ENCODE measurements around the gene C1QTNF8. TPM values are rescaled to one million over a fixed set of nuclear protein-coding genes. Genes with fewer than 3 reads are reported as not detected.

C1QTNF8 gene
- total and polyA plus RNA-seq, 2 of the 13 experiments (the other 11 are each of a cell fraction or from before 2014, with no cell fraction given), result 0.09 TPM; not detected in 1

- TF ChIP-seq HOXA7 (CRISPR knock-in tag; IDR thresholded peaks at IDR 0.05) (no peak), ESRRA (CRISPR knock-in tag; IDR thresholded peaks at IDR 0.05; ENCODE audit: low read depth) (0 out of 2 replicates have a peak, but pooled peaks have one; percentile 36), NAIF1 (CRISPR knock-in tag; IDR thresholded peaks at IDR 0.05; ENCODE audit: borderline replicate concordance) (0 out of 2 replicates have a peak, but pooled peaks have one; percentile 36), ZFP90 (CRISPR knock-in tag; IDR thresholded peaks at IDR 0.05; ENCODE audit: borderline replicate concordance) (no peak), SNAPC2 (CRISPR knock-in tag; IDR thresholded peaks at IDR 0.05) (peak; percentile 51; the same call in 1 of the 2 replicates), HES4 (CRISPR knock-in tag; IDR thresholded peaks at IDR 0.05; ENCODE audit: borderline replicate concordance) (no peak), NFKB2 (CRISPR knock-in tag; IDR thresholded peaks at IDR 0.05; ENCODE audit: borderline replicate concordance) (peak; percentile 72), ZNF780A (CRISPR knock-in tag; IDR thresholded peaks at IDR 0.05) (0 out of 2 replicates have a peak, but pooled peaks have one; percentile 69), MYC (CRISPR knock-in tag; IDR thresholded peaks at IDR 0.05; ENCODE audit: borderline replicate concordance) (peak; percentile 88), ZNF891 (CRISPR knock-in tag; IDR thresholded peaks at IDR 0.05) (no peak), LRRFIP1 (CRISPR knock-in tag; conservative IDR thresholded peaks at IDR 0.05) (no peak), ZNF775 (CRISPR knock-in tag; IDR thresholded peaks at IDR 0.05; ENCODE audit: borderline replicate concordance) (no peak), RBFOX2 (IDR thresholded peaks at IDR 0.05; ENCODE audit: low read depth, low read length) (peak; percentile 56), RARA (CRISPR knock-in tag; IDR thresholded peaks at IDR 0.05) (peak; percentile 94), KLF11 (CRISPR knock-in tag; IDR thresholded peaks at IDR 0.05) (peak; percentile 86), ZNF468 (CRISPR knock-in tag; IDR thresholded peaks at IDR 0.05) (0 out of 2 replicates have a peak, but pooled peaks have one; percentile 15), E2F2 (CRISPR knock-in tag; IDR thresholded peaks at IDR 0.05; ENCODE audit: borderline replicate concordance) (peak; percentile 85; the same call in 1 of the 2 replicates), ZBTB33 (CRISPR knock-in tag; IDR thresholded peaks at IDR 0.05) (no peak), ZNF660 (CRISPR knock-in tag; IDR thresholded peaks at IDR 0.05; ENCODE audit: borderline replicate concordance, low read depth) (no peak), MXI1 (IDR thresholded peaks at IDR 0.05; ENCODE audit: borderline replicate concordance, low read depth, low read length) (peak; percentile 88; the same call in 1 of the 3 replicates), HNRNPLL (IDR thresholded peaks at IDR 0.05; ENCODE audit: low read depth, low read length, poor library complexity, severe bottlenecking) (peak; percentile 71), KDM5B (CRISPR knock-in tag; IDR thresholded peaks at IDR 0.05; ENCODE audit: borderline replicate concordance) (peak; percentile 73; the same call in 1 of the 2 replicates), ZBTB34 (CRISPR knock-in tag; IDR thresholded peaks at IDR 0.05) (no peak), ZSCAN20 (CRISPR knock-in tag; IDR thresholded peaks at IDR 0.05; ENCODE audit: borderline replicate concordance) (peak; percentile 88)
Measured at GRCh38 chr16:1078579-1079021, 17.4 kb downstream of the C1QTNF8 start (continued).
